AG09319 (cell line): ENCODE results near the gene PROSER2.

Experiments used
- DNase-seq: peaks from one replicate; pipeline ENCODE4 v3.0.0-alpha.2; 2010; ENCODE audit warnings: low read depth; ENCODE audit errors: extremely low read depth
- TF ChIP-seq, protein P1 (sequence below): IDR thresholded peaks from 2 replicates; pipeline ENCODE4 v1.5.1; 2011; ENCODE audit warnings: low read depth, mild to moderate bottlenecking, inconsistent platforms, low read length, moderate library complexity

The PROSER2 gene

DNA sequence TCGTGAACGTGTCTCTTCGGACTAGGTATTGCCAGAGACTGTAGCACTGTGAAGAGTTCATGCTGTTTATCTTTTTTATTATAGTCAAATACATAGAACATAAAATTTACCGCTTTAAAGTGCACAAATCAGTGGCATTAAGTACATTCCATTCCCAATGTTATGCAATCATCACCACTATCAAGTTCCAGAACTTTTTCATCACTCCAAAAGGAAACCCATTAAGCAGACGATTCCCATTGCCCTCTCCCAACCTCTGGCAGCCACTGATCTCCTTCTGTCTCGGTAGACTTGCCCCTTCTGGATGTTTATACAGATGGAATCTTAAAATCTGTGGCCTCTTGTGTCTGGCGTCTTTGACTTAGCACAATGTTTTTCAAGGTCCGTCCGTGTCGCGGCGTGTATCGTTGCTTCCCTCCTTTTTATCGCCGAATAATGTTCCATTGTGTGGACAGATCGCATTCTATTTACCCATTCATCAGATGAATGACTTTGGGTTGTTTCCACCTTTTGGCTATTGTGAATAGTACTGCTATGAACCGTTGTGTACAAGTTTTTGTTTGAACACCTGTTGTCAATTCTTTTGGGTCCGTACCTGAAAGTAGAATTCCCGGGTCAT lies 2.7 kb downstream of the PROSER2 start:
- TF ChIP-seq, protein P1, sequence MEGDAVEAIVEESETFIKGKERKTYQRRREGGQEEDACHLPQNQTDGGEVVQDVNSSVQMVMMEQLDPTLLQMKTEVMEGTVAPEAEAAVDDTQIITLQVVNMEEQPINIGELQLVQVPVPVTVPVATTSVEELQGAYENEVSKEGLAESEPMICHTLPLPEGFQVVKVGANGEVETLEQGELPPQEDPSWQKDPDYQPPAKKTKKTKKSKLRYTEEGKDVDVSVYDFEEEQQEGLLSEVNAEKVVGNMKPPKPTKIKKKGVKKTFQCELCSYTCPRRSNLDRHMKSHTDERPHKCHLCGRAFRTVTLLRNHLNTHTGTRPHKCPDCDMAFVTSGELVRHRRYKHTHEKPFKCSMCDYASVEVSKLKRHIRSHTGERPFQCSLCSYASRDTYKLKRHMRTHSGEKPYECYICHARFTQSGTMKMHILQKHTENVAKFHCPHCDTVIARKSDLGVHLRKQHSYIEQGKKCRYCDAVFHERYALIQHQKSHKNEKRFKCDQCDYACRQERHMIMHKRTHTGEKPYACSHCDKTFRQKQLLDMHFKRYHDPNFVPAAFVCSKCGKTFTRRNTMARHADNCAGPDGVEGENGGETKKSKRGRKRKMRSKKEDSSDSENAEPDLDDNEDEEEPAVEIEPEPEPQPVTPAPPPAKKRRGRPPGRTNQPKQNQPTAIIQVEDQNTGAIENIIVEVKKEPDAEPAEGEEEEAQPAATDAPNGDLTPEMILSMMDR, result no peak
- DNase-seq, result no peak

DNA sequence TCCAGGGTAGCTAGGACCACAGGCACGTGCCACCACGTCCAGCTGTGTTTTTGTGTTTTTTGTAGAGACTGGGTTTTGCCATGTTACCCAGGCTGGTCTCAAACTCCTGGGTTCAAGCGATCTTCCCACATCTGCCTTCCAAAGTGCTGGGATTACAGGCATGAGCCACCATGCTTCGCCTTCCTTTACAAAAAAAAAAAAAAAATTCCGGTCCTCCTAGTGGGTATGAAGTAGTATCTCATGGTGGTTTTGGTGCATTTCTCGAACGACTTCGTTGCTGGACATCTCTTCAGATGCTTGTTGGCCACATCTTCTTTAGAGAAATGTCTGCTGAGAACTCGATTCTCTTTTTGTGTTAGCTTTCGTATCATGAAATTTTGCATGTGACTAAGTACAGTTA lies 3.9 kb downstream of the PROSER2 start:
- TF ChIP-seq, protein P1, result no peak
- DNase-seq, result no peak

DNA sequence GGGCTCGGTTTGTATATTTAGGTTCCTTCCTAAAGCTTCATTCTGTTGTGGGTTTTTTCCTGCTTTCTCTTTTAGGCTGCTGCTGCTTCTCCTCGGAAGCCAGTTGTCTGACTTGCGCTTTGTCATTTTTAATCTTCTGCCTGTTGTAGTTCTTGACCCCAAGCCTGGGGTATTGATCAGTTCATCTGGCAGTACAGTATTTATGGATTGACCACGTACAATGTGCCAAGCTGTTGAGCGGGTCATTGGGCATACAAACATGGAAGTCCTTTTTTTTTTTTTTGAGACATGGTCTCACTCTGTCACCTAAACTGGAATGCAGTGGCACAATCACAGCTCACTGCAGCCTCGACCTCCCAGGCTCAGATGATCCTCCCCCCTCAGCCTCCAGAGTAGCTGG lies 4.3 kb downstream of the PROSER2 start:
- DNase-seq, result no peak
- TF ChIP-seq, protein P1, result no peak

DNA sequence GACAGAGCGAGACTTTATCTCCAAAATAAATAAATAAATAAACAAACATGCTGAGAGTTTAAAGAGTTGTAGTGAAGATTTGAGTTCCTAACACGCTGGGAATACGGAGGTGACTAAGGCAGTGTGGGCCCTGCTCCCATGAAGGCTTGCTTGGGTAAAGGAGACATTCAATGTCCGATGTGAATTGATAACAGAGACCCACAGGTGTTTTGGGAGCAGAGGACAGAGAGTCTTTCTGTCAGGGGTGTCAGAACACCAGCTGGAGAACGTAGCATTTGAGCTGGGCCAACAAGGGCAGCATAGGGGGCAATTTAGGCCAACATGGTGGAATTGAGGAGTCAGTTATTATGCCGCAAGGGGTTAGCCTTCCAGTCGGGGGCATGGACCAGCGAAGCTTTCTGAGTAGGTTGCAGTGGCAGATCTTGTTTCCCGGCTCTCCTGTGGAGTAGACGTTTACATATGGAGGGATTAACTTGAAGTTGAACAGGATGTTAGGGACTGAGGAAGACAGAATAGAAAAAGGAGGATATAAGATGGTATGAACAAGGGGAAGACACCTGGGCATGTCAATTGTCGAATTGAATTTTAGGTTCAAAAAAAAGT lies 5.6 kb downstream of the PROSER2 start:
- DNase-seq, result no peak
- TF ChIP-seq, protein P1, result no peak

DNA sequence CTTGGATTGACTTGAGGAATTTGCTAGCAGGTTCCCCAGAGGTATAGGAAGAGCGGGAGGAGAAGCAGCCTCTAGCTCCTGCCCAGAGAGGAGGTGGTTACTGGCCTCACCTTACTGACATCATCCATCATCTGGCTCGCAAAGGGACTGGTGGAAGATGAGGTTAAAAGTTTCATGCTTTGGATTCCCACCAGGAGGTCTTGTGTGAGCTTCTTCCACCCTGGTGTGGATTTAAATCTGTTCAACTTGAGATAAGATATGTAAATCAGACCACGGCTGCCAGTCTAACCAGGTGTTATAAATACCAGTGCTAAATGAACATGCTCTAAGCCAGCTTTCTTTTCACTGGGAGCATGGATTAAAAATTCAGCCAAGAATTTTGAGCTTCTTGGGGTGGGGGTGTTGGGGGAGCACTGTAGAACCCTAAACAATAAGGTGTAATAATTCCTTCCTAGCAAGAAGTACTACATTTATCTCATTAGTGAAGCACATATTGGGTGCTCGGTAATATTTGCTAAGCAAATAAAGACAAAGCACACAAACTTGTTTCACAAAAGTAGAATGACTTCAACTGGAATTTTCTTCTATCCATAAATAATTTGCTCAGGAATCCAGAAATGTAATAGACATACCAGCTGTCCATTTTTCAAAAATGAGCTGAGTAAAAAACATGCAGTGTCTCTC lies 7.8 kb downstream of the PROSER2 start:
- no peak for DNase-seq
- TF ChIP-seq, protein P1, result no peak

DNA sequence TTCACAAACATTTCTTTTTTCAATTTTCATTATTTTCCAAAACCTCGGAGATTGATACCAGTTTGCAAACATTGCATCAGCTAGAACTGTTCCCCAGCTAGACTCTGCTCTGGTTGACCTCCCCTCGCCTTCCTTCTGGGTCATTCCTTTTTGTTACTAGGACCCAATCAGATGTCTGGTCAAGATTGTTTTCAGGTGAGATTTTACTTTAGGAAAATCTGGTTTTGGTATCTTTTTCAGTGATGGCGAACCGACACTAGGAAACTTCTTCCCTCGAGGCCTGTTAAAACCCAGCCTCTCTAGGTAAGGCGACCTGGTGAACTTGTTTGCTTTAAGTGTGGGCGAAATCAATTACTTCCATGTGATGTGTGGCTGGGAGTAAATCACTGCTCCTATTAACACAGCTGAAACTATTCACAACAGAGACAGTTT lies 8.4 kb downstream of the PROSER2 start:
- no peak for DNase-seq
- TF ChIP-seq, protein P1, result no peak

DNA sequence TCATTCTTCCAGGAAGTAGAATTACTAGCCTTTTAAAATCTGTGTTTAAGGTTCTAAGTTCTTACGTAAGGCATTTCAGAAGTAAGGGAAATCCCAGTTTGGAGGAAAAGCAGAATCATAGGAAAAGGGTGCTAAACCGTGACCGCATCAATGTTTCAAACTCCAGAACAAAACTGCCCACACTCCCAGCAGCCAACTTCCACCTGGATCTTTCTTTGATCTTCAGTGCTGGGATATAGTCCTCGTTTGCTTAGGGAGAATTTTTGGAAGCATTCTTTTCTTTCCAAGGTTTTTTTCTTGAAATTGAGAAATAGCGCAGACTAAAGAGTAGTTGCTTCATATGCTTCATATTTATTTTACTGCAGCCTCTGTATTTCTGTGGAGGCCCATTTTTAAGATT lies 8.9 kb downstream of the PROSER2 start:
- TF ChIP-seq, protein P1, result no peak
- no peak for DNase-seq
